H9 (cell line): ENCODE measurements around the gene CARD11. TPM values are rescaled to one million over a fixed set of nuclear protein-coding genes. Genes with fewer than 3 reads are reported as not detected.

Source experiments
- DNase-seq: peaks from one replicate; pipeline ENCODE4 v3.0.0-alpha.2; 2017
- H2AFZ ChIP-seq: one replicate; pipeline ENCODE4 v1.6.1; 2013; ENCODE audit warnings: mild to moderate bottlenecking, low read length, control low read depth, moderate library complexity
- H2AK5ac ChIP-seq: 2 replicates; pipeline ENCODE4 v1.6.1; 2013; ENCODE audit warnings: low read length, control low read depth, mixed read lengths; ENCODE audit not compliant: insufficient read length
- H2BK120ac ChIP-seq: one replicate; pipeline ENCODE4 v1.6.1; 2013; ENCODE audit warnings: low read depth, mild to moderate bottlenecking, low read length, control low read depth, inconsistent platforms; ENCODE audit not compliant: poor library complexity, severe bottlenecking
- H2BK12ac ChIP-seq: 2 replicates; pipeline ENCODE4 v1.6.1; 2013; ENCODE audit warnings: low read length, control low read depth, mixed read lengths, low read depth; ENCODE audit not compliant: insufficient read length
- H2BK15ac ChIP-seq: 2 replicates; pipeline ENCODE4 v1.6.1; 2013; ENCODE audit warnings: low read depth, low read length, control low read depth
- H2BK20ac ChIP-seq: one replicate; pipeline ENCODE4 v1.6.1; 2013; ENCODE audit warnings: low read depth, mild to moderate bottlenecking, low read length, control low read depth, inconsistent platforms; ENCODE audit not compliant: poor library complexity, severe bottlenecking
- H2BK5ac ChIP-seq: 2 replicates; pipeline ENCODE4 v1.6.1; 2013; ENCODE audit warnings: low read length, control low read depth, mixed read lengths; ENCODE audit not compliant: insufficient read length
- H3K14ac ChIP-seq: 2 replicates; pipeline ENCODE4 v1.6.1; 2013; ENCODE audit warnings: low read length, control low read depth; ENCODE audit not compliant: insufficient read depth
- H3K18ac ChIP-seq: 2 replicates; pipeline ENCODE4 v1.6.1; 2013; ENCODE audit warnings: low read depth, mild to moderate bottlenecking, mixed read lengths, low read length, control low read depth; ENCODE audit not compliant: insufficient read length
- H3K23ac ChIP-seq: 2 replicates; pipeline ENCODE4 v1.6.1; 2013; ENCODE audit warnings: low read length, control low read depth, mixed read lengths, low read depth; ENCODE audit not compliant: insufficient read length
- H3K23me2 ChIP-seq: 2 replicates; pipeline ENCODE4 v1.6.1; 2013; ENCODE audit warnings: low read depth, mild to moderate bottlenecking, mixed read lengths, low read length, control low read depth; ENCODE audit not compliant: insufficient read length, poor library complexity, severe bottlenecking
- H3K27ac ChIP-seq: 2 replicates; pipeline ENCODE4 v1.5.1; 2013; ENCODE audit warnings: low read length, control low read depth, mixed read lengths, low read depth; ENCODE audit not compliant: insufficient read length
- H3K27me3 ChIP-seq: 2 replicates; pipeline ENCODE4 v1.6.1; 2013; ENCODE audit warnings: low read length, control low read depth, inconsistent platforms; ENCODE audit not compliant: insufficient read depth
- H3K4ac ChIP-seq: 2 replicates; pipeline ENCODE4 v1.6.1; 2013; ENCODE audit warnings: low read depth, mild to moderate bottlenecking, control low read depth, inconsistent platforms, low read length, moderate library complexity
- H3K4me1 ChIP-seq: 2 replicates; pipeline ENCODE4 v1.6.1; 2013; ENCODE audit warnings: low read length, control low read depth, inconsistent platforms; ENCODE audit not compliant: insufficient read depth
- H3K4me2 ChIP-seq: 2 replicates; pipeline ENCODE4 v1.6.1; 2013; ENCODE audit warnings: low read length, control low read depth, mixed read lengths; ENCODE audit not compliant: insufficient read length, insufficient read depth
- H3K56ac ChIP-seq: 2 replicates; pipeline ENCODE4 v1.6.1; 2013; ENCODE audit warnings: low read depth, mild to moderate bottlenecking, mixed read lengths, low read length, control low read depth; ENCODE audit not compliant: insufficient read length
- H3K79me1 ChIP-seq: 2 replicates; pipeline ENCODE4 v1.6.1; 2013; ENCODE audit warnings: low read depth, mild to moderate bottlenecking, moderate library complexity, low read length, control low read depth, inconsistent platforms; ENCODE audit not compliant: insufficient read depth, poor library complexity, severe bottlenecking
- H3K79me2 ChIP-seq: 2 replicates; pipeline ENCODE4 v1.6.1; 2013; ENCODE audit warnings: low read length, control low read depth, inconsistent platforms; ENCODE audit not compliant: insufficient read depth
- H3K9ac ChIP-seq: 2 replicates; pipeline ENCODE4 v1.6.1; 2013; ENCODE audit warnings: low read length, control low read depth, mixed read lengths; ENCODE audit not compliant: insufficient read length; ENCODE audit errors: extremely low read depth
- H3K9me3 ChIP-seq: one replicate; pipeline ENCODE4 v1.6.1; 2013; ENCODE audit warnings: low read depth, low read length, inconsistent platforms; ENCODE audit not compliant: control insufficient read depth
- H3T11ph ChIP-seq: one replicate; pipeline ENCODE4 v1.6.1; 2013; ENCODE audit warnings: mild to moderate bottlenecking, low read length, control low read depth, inconsistent platforms
- H4K20me1 ChIP-seq: one replicate; pipeline ENCODE4 v1.6.1; 2013; ENCODE audit not compliant: control insufficient read depth, insufficient read length, insufficient read depth
- H4K5ac ChIP-seq: 2 replicates; pipeline ENCODE4 v1.6.1; 2013; ENCODE audit warnings: low read depth, mild to moderate bottlenecking, mixed read lengths, low read length, control low read depth; ENCODE audit not compliant: insufficient read length
- H4K8ac ChIP-seq: replicated peaks from 2 replicates; pipeline ENCODE4 v1.6.1; 2013; ENCODE audit warnings: low read length, control low read depth, mixed read lengths, low read depth; ENCODE audit not compliant: insufficient read length
- H4K91ac ChIP-seq: 2 replicates; pipeline ENCODE4 v1.6.1; 2013; ENCODE audit warnings: low read depth, mild to moderate bottlenecking, moderate library complexity, mixed read lengths, low read length, control low read depth; ENCODE audit not compliant: insufficient read length
- H3K27ac Mint-ChIP-seq, 3 experiments: 2 replicates in 2 of 3; 3 replicates in 1 of 3; pipeline ENCODE4 v1.8.0; 2020 to 2021; ENCODE audit warnings: mixed read lengths in 3 of 3, mild to moderate bottlenecking in 1 of 3, moderate library complexity in 1 of 3
- H3K27me3 Mint-ChIP-seq: 2 replicates; pipeline ENCODE4 v1.8.0; 2021; ENCODE audit warnings: low read depth, mild to moderate bottlenecking, moderate library complexity, mixed read lengths
- H3K36me3 Mint-ChIP-seq, 3 experiments: 2 replicates in 2 of 3; 3 replicates in 1 of 3; pipeline ENCODE4 v1.8.0; 2020 to 2021; ENCODE audit warnings: low read depth in 3 of 3, mixed read lengths in 3 of 3; ENCODE audit not compliant: insufficient read depth in 1 of 3
- H3K4me1 Mint-ChIP-seq, 2 experiments: 2 replicates each; pipeline ENCODE4 v1.8.0; 2020; ENCODE audit warnings: mixed read lengths in 2 of 2
- H3K4me3 Mint-ChIP-seq, 2 experiments: 2 replicates in 1 of 2; 3 replicates in 1 of 2; pipeline ENCODE4 v1.8.0; 2020 to 2021; ENCODE audit warnings: mild to moderate bottlenecking in 2 of 2, mixed read lengths in 2 of 2, moderate library complexity in 1 of 2
- H3K9me3 Mint-ChIP-seq, 2 experiments: 2 replicates in 1 of 2; 3 replicates in 1 of 2; pipeline ENCODE4 v1.8.0; 2020; ENCODE audit warnings: mild to moderate bottlenecking in 2 of 2, mixed read lengths in 2 of 2, moderate library complexity in 1 of 2
- WGBS: extraction: QIAGEN DNeasy Blood & Tissue Kit; methylation state at CpG from one replicate; pipeline ENCODE4 v1.1.7; 2013; ENCODE audit warnings: missing lambda C conversion rate, low lambda C conversion rate, mixed read lengths; ENCODE audit not compliant: insufficient read length; ENCODE audit errors: extremely low coverage; 5-methylcytosine and 5-hydroxymethylcytosine counted together
- total RNA-seq: library from RNA; stranded (reverse); gene quantifications from 2 replicates; pipeline ENCODE4 v1.2.1, GENCODE V29; 2021
- TF ChIP-seq, protein P1 (sequence below): fragments of 200-600 bp; sonication (generic); conservative IDR thresholded peaks from 3 replicates; pipeline ENCODE4 v1.8.0; 2021; ENCODE audit warnings: antibody characterized with exemption, mild to moderate bottlenecking

Gene CARD11
- total RNA-seq, 1 experiment from 2014 or later, result 20.0 TPM

DNA sequence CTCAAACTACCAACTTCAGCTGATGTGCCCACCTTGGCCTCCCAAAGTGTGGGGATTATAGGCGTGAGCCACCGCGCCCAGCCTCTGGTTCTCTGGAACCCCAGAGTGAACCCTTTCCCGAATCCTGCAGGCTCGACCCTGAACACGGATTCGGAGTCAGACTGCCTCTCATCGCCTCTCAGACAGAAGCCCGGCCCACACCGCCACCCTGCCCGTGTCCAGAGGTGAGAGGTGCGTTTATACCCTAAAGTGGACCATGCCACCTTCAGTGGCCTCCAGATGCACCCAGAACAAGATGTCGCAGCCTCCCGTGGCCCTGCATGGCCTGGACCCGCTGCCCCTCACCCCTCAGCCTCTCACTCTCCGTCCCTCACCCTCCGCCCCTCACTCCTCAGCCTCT lies 134.6 kb downstream of the CARD11 start:
- no peaks in the 10 kb centered on the region; the same call in 1 of the 2 replicates for H3K27me3 Mint-ChIP-seq
- Histone ChIP-seq H3T11ph (no peak overlapping the region), H4K20me1 (no peaks in the 10 kb centered on the region), H2BK120ac (no peak overlapping the region), H3K9me3 (no peaks in the 10 kb centered on the region), H2BK15ac (no peak overlapping the region), H3K27me3 (no peaks in the 10 kb centered on the region), H3K18ac (no peak overlapping the region), H3K4ac (no peak overlapping the region), H4K8ac (no peak overlapping the region), H3K56ac (no peak overlapping the region), H2BK20ac (no peak overlapping the region), H2BK12ac (no peak overlapping the region), H2AFZ (no peak overlapping the region), H3K23me2 (no peaks in the 10 kb centered on the region), H4K91ac (no peak overlapping the region), H2BK5ac (no peak overlapping the region), H2AK5ac (no peak overlapping the region), H3K4me1 (no peaks in the 10 kb centered on the region), H3K9ac (no peak overlapping the region), H3K23ac (no peak overlapping the region), H3K79me1 (no peaks in the 10 kb centered on the region), H3K27ac (no peak overlapping the region), H3K4me2 (no peak overlapping the region), H3K79me2 (no peaks in the 10 kb centered on the region), H3K14ac (no peak overlapping the region), H4K5ac (no peak overlapping the region)
- no peak for DNase-seq
- no CpG with 5 or more reads among the region's 17 CpGs for WGBS
- H3K4me1 Mint-ChIP-seq, result no peaks in the 10 kb centered on the region
- H3K27ac Mint-ChIP-seq, result no peak overlapping the region
- peaks cover 3 to 7% (median 4%) of the 10 kb centered on the region in 3 experiments; a peak in 4 of 7 replicates for H3K36me3 Mint-ChIP-seq
- TF ChIP-seq, protein P1, sequence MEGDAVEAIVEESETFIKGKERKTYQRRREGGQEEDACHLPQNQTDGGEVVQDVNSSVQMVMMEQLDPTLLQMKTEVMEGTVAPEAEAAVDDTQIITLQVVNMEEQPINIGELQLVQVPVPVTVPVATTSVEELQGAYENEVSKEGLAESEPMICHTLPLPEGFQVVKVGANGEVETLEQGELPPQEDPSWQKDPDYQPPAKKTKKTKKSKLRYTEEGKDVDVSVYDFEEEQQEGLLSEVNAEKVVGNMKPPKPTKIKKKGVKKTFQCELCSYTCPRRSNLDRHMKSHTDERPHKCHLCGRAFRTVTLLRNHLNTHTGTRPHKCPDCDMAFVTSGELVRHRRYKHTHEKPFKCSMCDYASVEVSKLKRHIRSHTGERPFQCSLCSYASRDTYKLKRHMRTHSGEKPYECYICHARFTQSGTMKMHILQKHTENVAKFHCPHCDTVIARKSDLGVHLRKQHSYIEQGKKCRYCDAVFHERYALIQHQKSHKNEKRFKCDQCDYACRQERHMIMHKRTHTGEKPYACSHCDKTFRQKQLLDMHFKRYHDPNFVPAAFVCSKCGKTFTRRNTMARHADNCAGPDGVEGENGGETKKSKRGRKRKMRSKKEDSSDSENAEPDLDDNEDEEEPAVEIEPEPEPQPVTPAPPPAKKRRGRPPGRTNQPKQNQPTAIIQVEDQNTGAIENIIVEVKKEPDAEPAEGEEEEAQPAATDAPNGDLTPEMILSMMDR, result no peak
- no peak overlapping the region for H3K4me3 Mint-ChIP-seq
- H3K9me3 Mint-ChIP-seq, result 0 out of 5 replicates have a peak, but pooled peaks cover 0 to 3% of the 10 kb centered on the region in 2 experiments
